HG02798 (cell line): Measurements from ENCODE around the gene GPR78.

Experiments
- ATAC-seq: cut with Tn5 transposase; IDR thresholded peaks from one replicate; pipeline ENCODE4 v1.9.1; 2021; ENCODE audit warnings: mild to moderate bottlenecking; ENCODE audit not compliant: unreplicated experiment, poor library complexity

GPR78 gene

GRCh38 chr4:8585721-8586212, 5.6 kb downstream of the GPR78 start:
- no peak for ATAC-seq

GRCh38 chr4:8586246-8586645, 6.1 kb downstream of the GPR78 start:
- no peak for ATAC-seq

GRCh38 chr4:8586671-8587468, 6.7 kb downstream of the GPR78 start:
- ATAC-seq = no peak

GRCh38 chr4:8587469-8588195, 7.4 kb downstream of the GPR78 start:
- no peak for ATAC-seq

GRCh38 chr4:8588196-8588470, 7.9 kb downstream of the GPR78 start:
- ATAC-seq = no peak

GRCh38 chr4:8589336-8589735, 9.1 kb downstream of the GPR78 start:
- no peak for ATAC-seq

- no peak for ATAC-seq
Measured at GRCh38 chr4:8589823-8590545, 9.8 kb downstream of the GPR78 start.

GRCh38 chr4:8590546-8590880, 10.3 kb downstream of the GPR78 start:
- no peak for ATAC-seq

- no peak for ATAC-seq
Measured at GRCh38 chr4:8591114-8591513, 10.9 kb downstream of the GPR78 start.

GRCh38 chr4:8591626-8592365, 11.6 kb downstream of the GPR78 start:
- ATAC-seq = no peak

- ATAC-seq = no peak
Measured at GRCh38 chr4:8592366-8593263, 12.4 kb downstream of the GPR78 start, which contains the start of gene CPZ. Gene CPZ, plus strand, starts transcription at chr4:8592765. Its CDS starts 69 bp downstream, at chr4:8592834.

GRCh38 chr4:8593264-8594096, 13.3 kb downstream of the GPR78 start:
- ATAC-seq = no peak

- ATAC-seq = peak; percentile 52
Measured at GRCh38 chr4:8594097-8595038, 14.2 kb downstream of the GPR78 start.

- ATAC-seq = no peak
Measured at GRCh38 chr4:8595237-8596087, 15.3 kb downstream of the GPR78 start.

GRCh38 chr4:8596891-8597290, 16.7 kb downstream of the GPR78 start:
- no peak for ATAC-seq

- no peak for ATAC-seq
Measured at GRCh38 chr4:8597319-8597718, 17.1 kb downstream of the GPR78 start.

- ATAC-seq = no peak
Measured at GRCh38 chr4:8597791-8598190, 17.6 kb downstream of the GPR78 start.
